WTC11 (cell line): Measurements from ENCODE around the gene SAMD13.

Experiments
- ESRRA ChIP-seq: sonication (generic); formaldehyde crosslinking; IDR thresholded peaks from 2 replicates; pipeline ENCODE4 v1.8.1; 2022; ENCODE audit warnings: mild to moderate bottlenecking, missing genetic modification reagents, borderline replicate concordance
- FOXJ3 ChIP-seq: sonication (generic); formaldehyde crosslinking; IDR thresholded peaks from 2 replicates; pipeline ENCODE4 v1.9.0; 2021; ENCODE audit warnings: missing genetic modification reagents, mild to moderate bottlenecking, borderline replicate concordance
- NFE2L1 ChIP-seq: sonication (generic); formaldehyde crosslinking; IDR thresholded peaks from 2 replicates; pipeline ENCODE4 v1.8.1; 2023; ENCODE audit warnings: missing genetic modification reagents
- TCF7 ChIP-seq: sonication (generic); formaldehyde crosslinking; IDR thresholded peaks from 2 replicates; pipeline ENCODE4 v1.8.0; 2022; ENCODE audit warnings: mild to moderate bottlenecking, low read depth, missing genetic modification reagents, moderate library complexity
- USF1 ChIP-seq: sonication (generic); formaldehyde crosslinking; IDR thresholded peaks from 2 replicates; pipeline ENCODE4 v1.8.0; 2022; ENCODE audit warnings: mild to moderate bottlenecking, missing genetic modification reagents

DNA sequence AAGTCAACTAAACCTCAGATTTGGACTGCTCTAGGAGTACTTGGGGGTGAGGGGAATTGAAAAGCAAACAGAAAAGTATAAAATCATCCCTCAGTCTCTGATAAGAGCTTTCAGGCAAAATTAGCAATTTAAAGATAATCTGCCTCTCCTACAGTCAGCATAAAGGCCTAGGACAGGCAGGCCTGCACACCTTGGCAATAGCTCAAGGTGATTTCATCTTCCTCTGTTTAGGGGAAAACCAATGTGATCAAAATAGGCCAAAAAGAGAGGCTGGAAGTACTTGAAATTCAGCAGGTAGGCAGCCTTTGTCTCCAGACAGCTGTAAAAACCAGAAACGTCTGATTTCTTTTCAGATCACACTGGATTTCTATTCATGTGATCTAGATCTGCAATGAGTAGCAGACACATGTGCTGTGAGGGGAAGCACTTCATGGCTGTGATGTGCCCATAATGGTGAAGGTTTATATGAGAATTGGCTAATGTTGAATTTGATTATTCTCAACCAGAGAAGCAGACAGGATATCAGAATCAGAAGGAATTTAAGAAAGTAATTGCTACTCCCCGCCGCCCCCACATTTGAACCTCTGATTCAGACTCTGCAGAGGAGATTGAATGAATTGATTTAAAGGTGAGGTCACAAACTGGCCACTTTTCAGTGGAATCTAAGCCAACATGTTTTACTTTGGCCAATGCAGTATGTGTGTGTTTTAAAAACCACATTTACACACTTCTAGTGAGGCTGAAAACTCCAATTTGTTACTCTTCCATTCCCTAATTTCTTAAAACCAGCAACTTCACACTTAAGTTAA is 51.0 kb downstream of the SAMD13 start:
- no peak for TF ChIP-seq FOXJ3
- TF ChIP-seq ESRRA (CRISPR knock-in tag), result no peak
- TF ChIP-seq NFE2L1, result no peak
- TF ChIP-seq USF1, result no peak
- no peak for TF ChIP-seq TCF7 (CRISPR knock-in tag)
